Esophagus muscularis mucosa (tissue), 4 donors: ENCODE measurements around the gene TTC34. TPM values are rescaled to one million over a fixed set of nuclear protein-coding genes. Genes with fewer than 3 reads are reported as not detected.

Experiments
- DNase-seq: peaks from one replicate; pipeline ENCODE4 v3.0.0-alpha.2; 2017; ENCODE audit errors: extremely low spot score
- H3K27ac ChIP-seq, 4 donors: fragments of 200-600 bp; sonication (generic); replicated peaks in 1 of 4; 1 replicate in 3 of 4; 2 replicates in 1 of 4; pipeline ENCODE4 v1.5.1; 2016 to 2019; ENCODE audit warnings: mild to moderate bottlenecking in 1 of 4
- H3K27me3 ChIP-seq, 4 donors: fragments of 200-600 bp; sonication (generic); one replicate each; pipeline versions ENCODE4 v1.5.1 to v1.6.0; 2016 to 2019
- H3K36me3 ChIP-seq, 4 donors: fragments of 200-600 bp; sonication (generic); one replicate each; pipeline ENCODE4 v1.5.1; 2016 to 2019
- H3K4me1 ChIP-seq, 4 donors: fragments of 200-600 bp; sonication (generic); one replicate each; pipeline ENCODE4 v1.5.1; 2016 to 2019
- H3K4me3 ChIP-seq, 4 donors: fragments of 200-600 bp; sonication (generic); 1 replicate in 2 of 4; 2 replicates in 2 of 4; pipeline ENCODE4 v1.5.1; 2016 to 2019; ENCODE audit warnings: mild to moderate bottlenecking in 4 of 4, moderate library complexity in 1 of 4
- H3K9me3 ChIP-seq, 4 donors: fragments of 200-600 bp; sonication (generic); 1 replicate in 3 of 4; 2 replicates in 1 of 4; pipeline ENCODE4 v1.5.1; 2016 to 2019
- EP300 ChIP-seq: sonication (generic); formaldehyde crosslinking; IDR thresholded peaks from one replicate; pipeline ENCODE4 v1.6.1; 2017; ENCODE audit warnings: antibody characterized with exemption
- POLR2A ChIP-seq: fragments of 450-650 bp; IDR thresholded peaks from one replicate; pipeline ENCODE4 v1.6.1; 2017; ENCODE audit warnings: antibody characterized with exemption, moderate library complexity, mild to moderate bottlenecking, low read depth
- POLR2AphosphoS5 ChIP-seq, 2 donors: sonication (generic); formaldehyde crosslinking; IDR thresholded peaks; one replicate each; pipeline ENCODE4 v1.6.1; 2017; ENCODE audit warnings: antibody characterized with exemption in 2 of 2
- WGBS: methylation state at CpG from one replicate; pipeline ENCODE4 v1.1.5; 2018; 5-methylcytosine and 5-hydroxymethylcytosine counted together
- intact Hi-C: fragments of 100-400 bp; cut with DNase I; formaldehyde crosslinking; loops from one replicate; pipeline ENCODE4 v1.15.1; 2023
- total RNA-seq, 4 donors: library from RNA; depleted of rRNA; stranded (reverse); fragments of >200 nt; gene quantifications; one replicate each; pipeline versions ENCODE4 v1.1.0 to v1.2.1, GENCODE V29; 2016
- TF ChIP-seq, protein P1 (sequence below), 3 experiments: fragments of 200-600 bp in 2 of 3; fragments of 450-650 bp in 1 of 3; sonication (generic) in 2 of 3; IDR thresholded peaks; one replicate each; pipeline ENCODE4 v1.5.1; 2017 to 2019; ENCODE audit warnings: antibody characterized with exemption in 3 of 3, mild to moderate bottlenecking in 2 of 3, moderate library complexity in 1 of 3

Gene TTC34
- total RNA-seq, 4 donors from 2014 or later = under 0.01 to 0.46 (median 0.10) TPM

DNA sequence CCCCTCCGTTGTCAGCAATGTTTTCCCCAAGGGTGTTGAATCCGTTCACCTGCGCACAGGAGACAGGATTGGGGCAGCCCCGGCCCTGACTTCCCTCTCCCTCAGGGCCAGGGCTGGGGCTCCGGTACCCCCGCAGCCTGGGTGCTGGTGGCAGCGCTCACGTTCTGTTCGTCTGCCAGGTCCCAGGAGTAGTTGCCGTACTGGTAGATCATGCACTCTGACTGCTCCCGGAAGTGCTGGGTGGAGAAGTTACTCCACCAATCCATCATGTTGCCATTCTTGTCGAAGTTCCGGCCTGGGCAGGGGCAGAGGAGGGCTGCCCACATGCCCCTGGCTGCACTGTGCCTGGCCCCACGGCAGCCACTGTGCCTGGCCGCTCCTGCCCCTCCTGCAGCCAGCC is 208.8 kb downstream of the TTC34 start:
- Histone ChIP-seq H3K4me3 (no peak overlapping the region), H3K27me3 (peaks cover 0 to 53% (median 3%) of the 10 kb centered on the region in 4 donors), H3K36me3 (peaks cover 0 to 19% (median 10%) of the 10 kb centered on the region in 4 donors), H3K27ac (no peak overlapping the region), H3K4me1 (peaks cover 15 to 29% (median 20%) of the 10 kb centered on the region in 4 donors), H3K9me3 (no peaks in the 10 kb centered on the region)
- 66% methylated on average over 7 of the region's 15 CpGs for WGBS
- intact Hi-C loops = no loop called here
- DNase-seq = no peak
- TF ChIP-seq POLR2A (no peak), POLR2AphosphoS5 (IDR thresholded peaks at IDR 0.05) (no peak), EP300 (no peak)
- TF ChIP-seq, protein P1, sequence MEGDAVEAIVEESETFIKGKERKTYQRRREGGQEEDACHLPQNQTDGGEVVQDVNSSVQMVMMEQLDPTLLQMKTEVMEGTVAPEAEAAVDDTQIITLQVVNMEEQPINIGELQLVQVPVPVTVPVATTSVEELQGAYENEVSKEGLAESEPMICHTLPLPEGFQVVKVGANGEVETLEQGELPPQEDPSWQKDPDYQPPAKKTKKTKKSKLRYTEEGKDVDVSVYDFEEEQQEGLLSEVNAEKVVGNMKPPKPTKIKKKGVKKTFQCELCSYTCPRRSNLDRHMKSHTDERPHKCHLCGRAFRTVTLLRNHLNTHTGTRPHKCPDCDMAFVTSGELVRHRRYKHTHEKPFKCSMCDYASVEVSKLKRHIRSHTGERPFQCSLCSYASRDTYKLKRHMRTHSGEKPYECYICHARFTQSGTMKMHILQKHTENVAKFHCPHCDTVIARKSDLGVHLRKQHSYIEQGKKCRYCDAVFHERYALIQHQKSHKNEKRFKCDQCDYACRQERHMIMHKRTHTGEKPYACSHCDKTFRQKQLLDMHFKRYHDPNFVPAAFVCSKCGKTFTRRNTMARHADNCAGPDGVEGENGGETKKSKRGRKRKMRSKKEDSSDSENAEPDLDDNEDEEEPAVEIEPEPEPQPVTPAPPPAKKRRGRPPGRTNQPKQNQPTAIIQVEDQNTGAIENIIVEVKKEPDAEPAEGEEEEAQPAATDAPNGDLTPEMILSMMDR (IDR thresholded peaks at IDR 0.05) = no peak

GRCh38 chr1:2591581-2592261 is 209.8 kb downstream of the TTC34 start:
- DNase-seq = no peak
- Histone ChIP-seq H3K4me1 (peaks cover 24 to 38% (median 29%) of the 10 kb centered on the region in 4 donors), H3K9me3 (no peaks in the 10 kb centered on the region), H3K36me3 (peaks cover 0 to 19% (median 10%) of the 10 kb centered on the region in 4 donors), H3K4me3 (no peak overlapping the region), H3K27ac (no peak overlapping the region), H3K27me3 (peaks cover 0 to 44% (median 3%) of the 10 kb centered on the region in 4 donors)
- TF ChIP-seq, protein P1 (IDR thresholded peaks at IDR 0.05) = no peak
- TF ChIP-seq POLR2AphosphoS5 (IDR thresholded peaks at IDR 0.05) (no peak), POLR2A (no peak), EP300 (no peak)
- WGBS = 80% methylated on average over 7 of the region's 12 CpGs
- intact Hi-C loops = no loop called here

DNA sequence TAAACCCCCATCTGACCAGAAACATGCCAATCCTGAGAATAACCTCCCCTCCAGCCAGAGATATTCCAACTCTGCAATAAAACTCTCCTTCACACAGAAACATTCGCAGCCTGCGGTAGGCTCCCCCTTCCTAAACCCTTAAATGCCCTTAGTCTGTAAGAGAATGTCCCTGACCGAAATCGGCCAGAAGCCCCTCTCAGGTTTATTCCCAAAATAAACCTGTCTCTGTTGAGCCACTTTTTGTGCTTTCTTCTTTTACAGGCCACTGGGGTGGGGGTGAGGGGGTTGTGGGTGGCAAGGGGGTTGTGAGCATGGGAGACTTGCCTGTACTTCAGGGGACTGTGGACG is 210.3 kb downstream of the TTC34 start:
- 89% methylated on average over 4 of the region's 5 CpGs for WGBS
- Histone ChIP-seq H3K27me3 (peaks cover 0 to 39% (median 3%) of the 10 kb centered on the region in 4 donors), H3K27ac (no peak overlapping the region), H3K4me3 (no peak overlapping the region), H3K9me3 (no peaks in the 10 kb centered on the region), H3K4me1 (peaks cover 24 to 39% (median 29%) of the 10 kb centered on the region in 4 donors), H3K36me3 (peaks cover 0 to 19% (median 10%) of the 10 kb centered on the region in 4 donors)
- no peak for DNase-seq
- TF ChIP-seq, protein P1 (IDR thresholded peaks at IDR 0.05) = no peak
- TF ChIP-seq EP300 (no peak), POLR2A (no peak), POLR2AphosphoS5 (IDR thresholded peaks at IDR 0.05) (no peak)
- intact Hi-C loops = no loop called here

GRCh38 chr1:2590233-2591141 is 211.0 kb downstream of the TTC34 start:
- intact Hi-C loops = no loop called here
- Histone ChIP-seq H3K27ac (no peak overlapping the region), H3K4me3 (no peak overlapping the region), H3K36me3 (peaks cover 0 to 19% (median 10%) of the 10 kb centered on the region in 4 donors), H3K27me3 (peaks cover 0 to 31% (median 3%) of the 10 kb centered on the region in 4 donors), H3K4me1 (peaks cover 25 to 43% (median 30%) of the 10 kb centered on the region in 4 donors), H3K9me3 (no peaks in the 10 kb centered on the region)
- no peak for DNase-seq
- WGBS = 96% methylated on average over 10 of the region's 31 CpGs
- TF ChIP-seq, protein P1 (IDR thresholded peaks at IDR 0.05) = no peak
- TF ChIP-seq POLR2AphosphoS5 (IDR thresholded peaks at IDR 0.05) (no peak), EP300 (no peak), POLR2A (no peak)
